ENCODE measurements around the gene CDH13. TPM values are rescaled to one million over a fixed set of nuclear protein-coding genes. Genes with fewer than 3 reads are reported as not detected.

Gene CDH13
- total and polyA plus RNA-seq, 9 of the 15 experiments (the other 6 are each of a cell fraction or from before 2014, with no cell fraction given): 0.03 TPM; not detected in 8

GRCh38 chr16:83470416-83470815 is 843.6 kb downstream of the CDH13 start (continued):
- TF ChIP-seq SIN3A (IDR thresholded peaks at IDR 0.05; ENCODE audit: borderline replicate concordance in 2 of 2, control insufficient read depth in 1 of 2, low read depth in 2 of 2, low read length in 2 of 2): no peak
- TF ChIP-seq SP1 (CRISPR knock-in tag; IDR thresholded peaks at IDR 0.05): no peak
- no peak for TF ChIP-seq HNRNPLL (IDR thresholded peaks at IDR 0.05; ENCODE audit: low read depth, low read length, poor library complexity, severe bottlenecking)
- no peak for TF ChIP-seq VEZF1 (CRISPR knock-in tag; IDR thresholded peaks at IDR 0.05)

- Histone ChIP-seq H3K36me3 (ENCODE audit: control insufficient read depth, insufficient read depth, low read length) (no peaks in the 10 kb centered on the region), H3K79me2 (ENCODE audit: control insufficient read depth, insufficient read depth, low read length) (no peaks in the 10 kb centered on the region), H3K9me3 (replicated peaks; ENCODE audit: control insufficient read depth, insufficient read depth, low read depth, low read length) (no peaks in the 10 kb centered on the region), H3K27ac (ENCODE audit: extremely low read depth, low read depth, low read length) (no peak overlapping the region), H3K9me1 (ENCODE audit: control insufficient read depth, insufficient read depth, low read length) (no peaks in the 10 kb centered on the region), H3K4me2 (ENCODE audit: insufficient read depth, low read length) (no peak overlapping the region), H2AFZ (ENCODE audit: low read depth, low read length) (no peak overlapping the region), H3K4me1 (replicated peaks in 1 of 2; ENCODE audit: control insufficient read depth in 2 of 2, insufficient read depth in 2 of 2, low read length in 2 of 2) (no peaks in the 10 kb centered on the region; a peak in 1 of 5 replicates), H3K9ac (ENCODE audit: insufficient read depth in 1 of 2, low read depth in 2 of 2, low read length in 2 of 2) (no peak overlapping the region), H4K20me1 (replicated peaks; ENCODE audit: control insufficient read depth, insufficient read depth, low read length) (no peaks in the 10 kb centered on the region), H3K27me3 (ENCODE audit: control insufficient read depth in 2 of 2, insufficient read depth in 2 of 2, low read length in 2 of 2) (no peaks in the 10 kb centered on the region; a peak in 1 of 5 replicates), H3K4me3 (no peak overlapping the region)
- POLR2A ChIA-PET: interaction anchor here (0.6 kb wide), 1 partner anchor 1833 kb away, joined by 4 read pairs; no protein-coding TSS in a partner anchor
- 0% methylated on average over 7 of the region's 7 CpGs for WGBS (ENCODE audit: insufficient coverage, low coverage, missing lambda C conversion rate)
- ATAC-seq (no peak), FAIRE-seq (no peak), DNase-seq (ENCODE audit: extremely low read depth in 1 of 4, low spot score in 3 of 4) (no peak)
- BruUV-seq (replicated peaks): no TSS peak
- CTCF ChIA-PET (ENCODE audit: low intra/inter-chr PET ratio): no interaction called here
- TF ChIP-seq CEBPB (tag; IDR thresholded peaks at IDR 0.05): 0 out of 2 replicates have a peak, but pooled peaks have one; percentile 6
- no peak for TF ChIP-seq SMARCA5 (IDR thresholded peaks at IDR 0.05)
- in situ Hi-C loops (cut with MboI): no loop called here
- intact Hi-C loops (cut with micrococcal nuclease): no loop called here
These were observed 846.2 kb downstream of the CDH13 start for GRCh38 chr16:83472776-83473501.

All from K562 (cell line).